ENCODE data around the gene LSAMP. TPM values are rescaled to one million over a fixed set of nuclear protein-coding genes. Genes with fewer than 3 reads are reported as not detected.

LSAMP gene
- total RNA-seq, 4 donors from 2014 or later = 1.2 to 3.0 (median 1.8) TPM

DNA sequence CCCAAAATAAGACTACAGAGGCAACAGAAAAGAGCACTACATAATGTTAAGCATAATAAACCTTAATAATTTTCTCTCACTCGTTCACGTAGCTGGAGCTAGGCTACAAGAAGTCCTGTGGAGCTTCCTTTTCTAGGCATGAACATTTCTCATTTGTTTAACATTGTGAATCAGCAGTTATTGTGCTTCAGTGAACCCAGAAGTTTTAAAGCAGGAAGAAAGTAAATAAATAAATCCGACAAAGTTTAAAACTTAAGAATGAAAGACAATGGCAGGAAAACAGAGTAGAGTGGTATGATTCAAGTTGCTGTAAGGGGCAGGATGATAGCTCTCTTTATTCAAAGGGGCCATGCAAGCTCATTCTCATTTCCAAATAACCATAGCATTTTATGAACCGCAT lies 191.8 kb downstream of the LSAMP start:
- H3K27ac ChIP-seq (replicated peaks in 1 of 4) = no peak overlapping the region
- no peak overlapping the region for H3K4me3 ChIP-seq
- TF ChIP-seq EP300 (IDR thresholded peaks at IDR 0.05) (no peak), POLR2AphosphoS5 (IDR thresholded peaks at IDR 0.05) (no peak), POLR2A (IDR thresholded peaks at IDR 0.05; ENCODE audit: low read depth) (no peak)
- H3K36me3 ChIP-seq = no peaks in the 10 kb centered on the region
- H3K9me3 ChIP-seq = no peaks in the 10 kb centered on the region
- no peak for DNase-seq (ENCODE audit: extremely low spot score)
- H3K4me1 ChIP-seq = no peaks in the 10 kb centered on the region
- 49% methylated on average over 4 of the region's 4 CpGs for WGBS
- no peaks in the 10 kb centered on the region for H3K27me3 ChIP-seq
- intact Hi-C loops (cut with DNase I) = no loop called here

- 34% methylated on average over 1 of the region's 1 CpG for WGBS
- TF ChIP-seq POLR2A (IDR thresholded peaks at IDR 0.05; ENCODE audit: low read depth) = no peak
- TF ChIP-seq, protein P1, sequence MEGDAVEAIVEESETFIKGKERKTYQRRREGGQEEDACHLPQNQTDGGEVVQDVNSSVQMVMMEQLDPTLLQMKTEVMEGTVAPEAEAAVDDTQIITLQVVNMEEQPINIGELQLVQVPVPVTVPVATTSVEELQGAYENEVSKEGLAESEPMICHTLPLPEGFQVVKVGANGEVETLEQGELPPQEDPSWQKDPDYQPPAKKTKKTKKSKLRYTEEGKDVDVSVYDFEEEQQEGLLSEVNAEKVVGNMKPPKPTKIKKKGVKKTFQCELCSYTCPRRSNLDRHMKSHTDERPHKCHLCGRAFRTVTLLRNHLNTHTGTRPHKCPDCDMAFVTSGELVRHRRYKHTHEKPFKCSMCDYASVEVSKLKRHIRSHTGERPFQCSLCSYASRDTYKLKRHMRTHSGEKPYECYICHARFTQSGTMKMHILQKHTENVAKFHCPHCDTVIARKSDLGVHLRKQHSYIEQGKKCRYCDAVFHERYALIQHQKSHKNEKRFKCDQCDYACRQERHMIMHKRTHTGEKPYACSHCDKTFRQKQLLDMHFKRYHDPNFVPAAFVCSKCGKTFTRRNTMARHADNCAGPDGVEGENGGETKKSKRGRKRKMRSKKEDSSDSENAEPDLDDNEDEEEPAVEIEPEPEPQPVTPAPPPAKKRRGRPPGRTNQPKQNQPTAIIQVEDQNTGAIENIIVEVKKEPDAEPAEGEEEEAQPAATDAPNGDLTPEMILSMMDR (IDR thresholded peaks at IDR 0.05) = no peak
- TF ChIP-seq EP300 (IDR thresholded peaks at IDR 0.05) = no peak
- TF ChIP-seq POLR2AphosphoS5 (IDR thresholded peaks at IDR 0.05) = no peak
- H3K9me3 ChIP-seq = no peaks in the 10 kb centered on the region
These were observed 197.7 kb downstream of the LSAMP start for GRCh38 chr3:116247605-116248004.

GRCh38 chr3:116246406-116246980 lies 198.8 kb downstream of the LSAMP start:
- Histone ChIP-seq H3K4me3 (no peak overlapping the region), H3K9me3 (no peaks in the 10 kb centered on the region), H3K27ac (replicated peaks in 1 of 4) (no peak overlapping the region), H3K36me3 (no peaks in the 10 kb centered on the region), H3K4me1 (no peaks in the 10 kb centered on the region), H3K27me3 (no peaks in the 10 kb centered on the region)
- 83% methylated on average over 7 of the region's 7 CpGs for WGBS
- intact Hi-C loops (cut with DNase I) = no loop called here
- TF ChIP-seq POLR2AphosphoS5 (IDR thresholded peaks at IDR 0.05) (no peak), POLR2A (IDR thresholded peaks at IDR 0.05; ENCODE audit: low read depth) (no peak), EP300 (IDR thresholded peaks at IDR 0.05) (no peak)
- TF ChIP-seq, protein P1 (IDR thresholded peaks at IDR 0.05) = no peak
- DNase-seq (ENCODE audit: extremely low spot score) = no peak

More at GRCh38 chr3:116247605-116248004, 197.7 kb downstream of the LSAMP start:
- intact Hi-C loops (cut with DNase I) = no loop called here
- no peaks in the 10 kb centered on the region for H3K4me1 ChIP-seq
- H3K4me3 ChIP-seq = no peak overlapping the region
- no peaks in the 10 kb centered on the region for H3K27me3 ChIP-seq
- DNase-seq (ENCODE audit: extremely low spot score) = no peak
- no peaks in the 10 kb centered on the region for H3K36me3 ChIP-seq
- H3K27ac ChIP-seq (replicated peaks in 1 of 4) = no peak overlapping the region

DNA sequence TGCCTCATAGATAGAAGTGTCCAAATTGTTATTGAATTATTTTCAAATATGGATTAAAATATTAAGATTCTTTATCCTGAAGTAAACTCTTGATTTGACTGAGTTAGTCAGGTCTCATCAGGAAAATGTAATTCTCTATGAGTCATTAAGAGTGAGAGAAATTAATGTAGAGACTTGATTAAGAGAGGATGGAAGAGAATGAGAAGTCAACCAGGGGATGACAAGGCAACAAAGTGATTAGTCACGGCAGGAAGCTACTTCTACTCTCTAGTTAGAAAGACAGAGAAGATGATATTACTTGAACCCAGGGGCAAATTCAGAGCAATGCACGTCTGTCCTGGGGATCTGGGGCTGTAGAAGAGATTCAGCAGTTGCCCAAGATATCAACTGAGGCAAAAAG lies 202.5 kb downstream of the LSAMP start:
- DNase-seq (ENCODE audit: extremely low spot score) = no peak
- TF ChIP-seq POLR2AphosphoS5 (IDR thresholded peaks at IDR 0.05) (no peak), EP300 (IDR thresholded peaks at IDR 0.05) (no peak), POLR2A (IDR thresholded peaks at IDR 0.05; ENCODE audit: low read depth) (no peak)
- TF ChIP-seq, protein P1 (IDR thresholded peaks at IDR 0.05) = no peak
- no peaks in the 10 kb centered on the region for H3K9me3 ChIP-seq
- H3K4me1 ChIP-seq = no peaks in the 10 kb centered on the region
- H3K36me3 ChIP-seq = no peaks in the 10 kb centered on the region
- H3K27me3 ChIP-seq = no peaks in the 10 kb centered on the region
- 73% methylated on average over 2 of the region's 2 CpGs for WGBS
- H3K4me3 ChIP-seq = no peak overlapping the region
- intact Hi-C loops (cut with DNase I) = no loop called here
- H3K27ac ChIP-seq (replicated peaks in 1 of 4) = no peak overlapping the region

DNA sequence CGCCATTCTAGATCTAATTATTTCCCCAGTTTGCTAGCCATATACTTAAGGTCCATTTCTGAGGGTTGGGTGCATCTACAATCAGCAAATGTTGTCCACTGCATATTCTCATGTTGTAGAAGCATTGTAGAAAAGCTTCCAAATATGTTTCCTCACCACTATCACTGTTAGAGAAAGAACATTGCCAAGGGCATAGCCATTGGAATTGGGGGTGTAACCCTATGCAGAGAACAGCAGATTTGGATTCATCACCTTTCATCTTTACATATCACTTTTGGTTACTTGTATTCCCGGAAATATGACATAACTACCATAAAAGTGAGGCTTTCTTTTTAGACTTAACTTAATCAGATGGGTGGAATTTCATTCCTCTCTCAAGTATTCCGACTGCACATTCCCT lies 203.6 kb downstream of the LSAMP start:
- no peak for DNase-seq (ENCODE audit: extremely low spot score)
- WGBS = 87% methylated on average over 3 of the region's 3 CpGs
- no peaks in the 10 kb centered on the region for H3K4me1 ChIP-seq
- intact Hi-C loops (cut with DNase I) = no loop called here
- no peaks in the 10 kb centered on the region for H3K27me3 ChIP-seq
- H3K9me3 ChIP-seq = no peaks in the 10 kb centered on the region
- no peak overlapping the region for H3K4me3 ChIP-seq
- TF ChIP-seq POLR2A (IDR thresholded peaks at IDR 0.05; ENCODE audit: low read depth) (no peak), EP300 (IDR thresholded peaks at IDR 0.05) (no peak), POLR2AphosphoS5 (IDR thresholded peaks at IDR 0.05) (no peak)
- TF ChIP-seq, protein P1 (IDR thresholded peaks at IDR 0.05) = no peak
- no peaks in the 10 kb centered on the region for H3K36me3 ChIP-seq
- no peak overlapping the region for H3K27ac ChIP-seq (replicated peaks in 1 of 4)

Measured in esophagus muscularis mucosa (tissue), 4 donors.